HCT116 (cell line): ENCODE data around the gene FAIM2.

Experiments
- CTCF ChIP-seq, 3 experiments: fragments of 200-600 bp in 1 of 3; sonication (generic) in 1 of 3; IDR thresholded peaks in 2 of 3; conservative IDR thresholded peaks in 1 of 3; 2 replicates each; pipeline ENCODE4 v1.5.1; 2012 to 2017; ENCODE audit warnings: low read depth in 2 of 3, low read length in 2 of 3, antibody characterized with exemption in 1 of 3, borderline replicate concordance in 1 of 3, control low read depth in 1 of 3, mild to moderate bottlenecking in 1 of 3, mixed read lengths in 1 of 3, mixed run types in 1 of 3, moderate library complexity in 1 of 3; ENCODE audit not compliant: insufficient read depth in 1 of 3
- RAD21 ChIP-seq: IDR thresholded peaks from 2 replicates; pipeline ENCODE4 v1.6.1; 2012; ENCODE audit warnings: low read depth, mild to moderate bottlenecking

- TF ChIP-seq RAD21, result no peak
- no peak for TF ChIP-seq CTCF (IDR thresholded peaks at IDR 0.05 in 2 of 3, conservative IDR thresholded peaks at IDR 0.05 in 1 of 3; ENCODE audit: borderline replicate concordance in 1 of 3, insufficient read depth in 1 of 3, low read depth in 2 of 3, low read length in 2 of 3)
These were observed 21.4 kb downstream of the FAIM2 start for GRCh38 chr12:49882248-49882850.
